ENCODE measurements around the gene RFC3. TPM values are rescaled to one million over a fixed set of nuclear protein-coding genes. Genes with fewer than 3 reads are reported as not detected.
"Not testable (repeated sequence)": the region's sequence is repeated elsewhere in the genome, so short reads cannot be mapped to it uniquely, and the experiment has no call there.

The RFC3 gene
- total RNA-seq, 1 experiment from 2014 or later = 19.0 TPM

- ATAC-seq; in situ Hi-C loops (cut with HindIII; ENCODE audit: low pct_unique_long_range_greater_than_20kb, low sequenced_read_pairs); H3K36me3 ChIP-seq (ENCODE audit: control insufficient read depth, insufficient read depth, low read length); intact Hi-C loops (cut with micrococcal nuclease; ENCODE audit: unreplicated experiment); BruUV-seq (replicated peaks); H3K4me3 ChIP-seq (ENCODE audit: low read depth in 2 of 2, low read length in 2 of 2); POLR2A ChIA-PET; H3K9me3 ChIP-seq (ENCODE audit: control insufficient read depth, insufficient read depth, low read depth, low read length); H3K27me3 ChIP-seq (ENCODE audit: control insufficient read depth, insufficient read depth, low read length); H3K27ac ChIP-seq (ENCODE audit: low read length); DNase-seq (ENCODE audit: low read depth, low spot score); H3K4me1 ChIP-seq (ENCODE audit: control insufficient read depth, insufficient read depth, low read length); CTCF ChIA-PET: not testable (repeated sequence)
Measured at GRCh38 chr13:33812829-33813228, 5.1 kb upstream of the RFC3 start.

GRCh38 chr13:33815011-33815550 lies 2.9 kb upstream of the RFC3 start:
- BruUV-seq (replicated peaks) = no TSS peak
- H3K36me3 ChIP-seq (ENCODE audit: control insufficient read depth, insufficient read depth, low read length) = peaks cover 4% of the 10 kb centered on the region
- DNase-seq (ENCODE audit: low read depth, low spot score) (no peak), ATAC-seq (no peak)
- H3K27me3 ChIP-seq (ENCODE audit: control insufficient read depth, insufficient read depth, low read length) = 0 out of 2 replicates have a peak, but pooled peaks cover 1% of the 10 kb centered on the region
- ChIA-PET POLR2A (no interaction called here), CTCF (no interaction called here)
- in situ Hi-C loops (cut with HindIII; ENCODE audit: low pct_unique_long_range_greater_than_20kb, low sequenced_read_pairs) = no loop called here
- H3K4me1 ChIP-seq (ENCODE audit: control insufficient read depth, insufficient read depth, low read length) = no peaks in the 10 kb centered on the region
- no peaks in the 10 kb centered on the region for H3K9me3 ChIP-seq (ENCODE audit: control insufficient read depth, insufficient read depth, low read depth, low read length)
- no peak overlapping the region for H3K4me3 ChIP-seq (ENCODE audit: low read depth in 2 of 2, low read length in 2 of 2)
- no peak overlapping the region for H3K27ac ChIP-seq (ENCODE audit: low read length)
- TF ChIP-seq REST (IDR thresholded peaks at IDR 0.05; ENCODE audit: insufficient read depth in 1 of 2, low read depth in 2 of 2, low read length in 1 of 2) = no peak
- intact Hi-C loops (cut with micrococcal nuclease; ENCODE audit: unreplicated experiment) = no loop called here

- DNase-seq (ENCODE audit: low read depth, low spot score) (no peak), ATAC-seq (no peak)
- H3K27ac ChIP-seq (ENCODE audit: low read length) = no peak overlapping the region
- TF ChIP-seq REST (IDR thresholded peaks at IDR 0.05; ENCODE audit: insufficient read depth in 1 of 2, low read depth in 2 of 2, low read length in 1 of 2) = no peak
- TF ChIP-seq TCF7L2 (IDR thresholded peaks at IDR 0.05; ENCODE audit: low read depth, low read length) = no peak
- no peak for TF ChIP-seq SIN3A (IDR thresholded peaks at IDR 0.05; ENCODE audit: borderline replicate concordance, insufficient read depth, low read depth, low read length)
- TF ChIP-seq POLR2AphosphoS5 (IDR thresholded peaks at IDR 0.05; ENCODE audit: low read depth, low read length) = no peak
- no peak for TF ChIP-seq CTCF (IDR thresholded peaks at IDR 0.05)
- in situ Hi-C loops (cut with HindIII; ENCODE audit: low pct_unique_long_range_greater_than_20kb, low sequenced_read_pairs) (no loop called here), intact Hi-C loops (cut with micrococcal nuclease; ENCODE audit: unreplicated experiment) (no loop called here)
- H3K4me1 ChIP-seq (ENCODE audit: control insufficient read depth, insufficient read depth, low read length) = no peaks in the 10 kb centered on the region
- BruUV-seq (replicated peaks) = no TSS peak
- ChIA-PET CTCF (no interaction called here), POLR2A (no interaction called here)
- peaks cover 4% of the 10 kb centered on the region for H3K36me3 ChIP-seq (ENCODE audit: control insufficient read depth, insufficient read depth, low read length)
- no peak overlapping the region for H3K4me3 ChIP-seq (ENCODE audit: low read depth in 2 of 2, low read length in 2 of 2)
- no peaks in the 10 kb centered on the region for H3K9me3 ChIP-seq (ENCODE audit: control insufficient read depth, insufficient read depth, low read depth, low read length)
- H3K27me3 ChIP-seq (ENCODE audit: control insufficient read depth, insufficient read depth, low read length) = no peaks in the 10 kb centered on the region
Measured at GRCh38 chr13:33816912-33817311, 1.0 kb upstream of the RFC3 start.

Data from Panc1 (cell line).